ENCODE data around the gene ZNF536. TPM values are rescaled to one million over a fixed set of nuclear protein-coding genes. Genes with fewer than 3 reads are reported as not detected.
"Not testable (repeated sequence)": the region's sequence is repeated elsewhere in the genome, so short reads cannot be mapped to it uniquely, and the experiment has no call there.

ZNF536 gene
- total RNA-seq, 1 donor from 2014 or later, result 28.1 TPM

DNA sequence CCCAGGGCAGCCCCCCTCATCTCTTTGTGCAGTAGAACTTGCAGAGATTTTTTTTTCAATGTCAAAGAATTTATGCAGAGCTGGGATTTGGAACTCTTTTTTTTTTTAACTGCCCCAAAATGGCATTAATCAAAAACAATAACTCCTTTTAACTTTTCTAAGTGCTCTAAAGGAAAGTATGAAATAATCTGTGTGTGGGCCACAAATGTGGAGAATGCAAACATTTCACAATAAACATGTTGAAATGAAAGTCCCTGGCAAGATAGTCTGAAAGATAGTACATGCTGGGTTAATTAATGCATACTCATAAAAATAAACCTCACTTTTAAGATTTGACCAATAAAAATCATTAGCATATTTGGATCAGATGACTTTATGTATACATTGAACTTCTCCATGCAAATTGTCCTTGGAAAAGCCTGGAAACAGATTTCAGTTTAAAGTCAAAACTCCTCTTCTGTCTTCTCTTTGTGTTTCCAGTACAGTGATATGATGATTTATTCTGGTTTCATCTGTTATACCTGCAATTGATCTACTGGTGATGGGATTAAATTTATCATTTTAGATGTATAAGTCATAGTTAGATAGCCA is 30.5 kb upstream of the ZNF536 start:
- no peak for DNase-seq

DNA sequence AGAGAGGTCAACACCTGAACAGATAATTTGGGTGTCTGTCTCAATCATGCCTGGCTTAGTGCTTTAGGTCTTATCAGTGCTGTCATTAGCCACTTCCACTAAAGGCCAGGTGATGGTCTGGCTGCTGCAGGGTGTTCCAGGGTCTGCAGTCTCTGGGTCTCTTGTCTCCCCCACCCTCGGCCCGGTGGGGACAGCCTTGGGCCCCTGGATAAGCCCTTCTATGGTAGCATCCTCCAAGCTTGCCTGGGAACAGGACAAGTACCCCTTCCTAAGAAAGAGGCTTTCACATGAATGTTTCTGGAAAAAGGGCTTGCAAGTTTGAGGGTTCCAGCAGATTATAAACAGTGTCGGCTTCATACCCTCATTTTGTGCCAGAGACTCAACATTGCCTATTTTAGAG is 29.3 kb upstream of the ZNF536 start:
- no peak for DNase-seq

GRCh38 chr19:30344446-30345425 is 27.4 kb upstream of the ZNF536 start:
- no peak for DNase-seq

DNA sequence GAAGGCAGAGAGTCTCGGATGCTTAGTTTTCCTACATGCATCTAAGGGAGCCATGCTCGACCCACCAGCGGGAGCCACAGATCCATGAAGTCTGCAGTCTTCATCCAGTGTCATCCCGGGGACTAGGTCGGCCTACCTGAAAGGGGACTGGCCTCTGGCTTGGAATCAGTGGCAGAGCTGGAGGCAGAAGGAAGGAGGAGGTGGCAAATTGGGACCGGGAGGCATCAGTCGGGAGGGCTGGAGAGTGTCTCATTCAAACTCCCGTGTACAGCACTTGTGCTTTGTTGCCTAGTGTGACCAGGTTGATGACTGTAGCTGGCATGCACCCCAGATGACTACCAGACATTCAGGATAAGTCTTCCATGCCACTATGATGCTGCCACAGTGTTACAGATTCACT is 26.5 kb upstream of the ZNF536 start:
- DNase-seq, result no peak

DNA sequence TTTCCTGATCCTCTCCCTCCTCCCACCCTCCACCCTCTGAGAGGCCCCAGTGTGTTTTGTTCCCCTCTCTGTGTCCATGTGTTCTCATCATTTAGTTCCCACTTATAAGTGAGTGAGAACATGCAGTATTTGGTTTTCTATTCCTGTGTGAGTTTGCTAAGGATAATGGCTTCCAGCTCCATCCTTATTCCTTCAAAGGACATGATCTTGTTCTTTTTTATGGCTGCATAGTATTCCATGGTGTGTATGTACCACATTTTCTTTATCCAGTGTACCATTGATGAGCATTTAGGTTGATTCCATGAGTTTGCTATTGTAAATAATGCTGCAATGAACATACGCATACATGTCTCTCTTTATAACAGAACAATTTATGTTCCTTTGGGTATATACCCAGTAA is 25.7 kb upstream of the ZNF536 start:
- DNase-seq, result not testable (repeated sequence)

DNA sequence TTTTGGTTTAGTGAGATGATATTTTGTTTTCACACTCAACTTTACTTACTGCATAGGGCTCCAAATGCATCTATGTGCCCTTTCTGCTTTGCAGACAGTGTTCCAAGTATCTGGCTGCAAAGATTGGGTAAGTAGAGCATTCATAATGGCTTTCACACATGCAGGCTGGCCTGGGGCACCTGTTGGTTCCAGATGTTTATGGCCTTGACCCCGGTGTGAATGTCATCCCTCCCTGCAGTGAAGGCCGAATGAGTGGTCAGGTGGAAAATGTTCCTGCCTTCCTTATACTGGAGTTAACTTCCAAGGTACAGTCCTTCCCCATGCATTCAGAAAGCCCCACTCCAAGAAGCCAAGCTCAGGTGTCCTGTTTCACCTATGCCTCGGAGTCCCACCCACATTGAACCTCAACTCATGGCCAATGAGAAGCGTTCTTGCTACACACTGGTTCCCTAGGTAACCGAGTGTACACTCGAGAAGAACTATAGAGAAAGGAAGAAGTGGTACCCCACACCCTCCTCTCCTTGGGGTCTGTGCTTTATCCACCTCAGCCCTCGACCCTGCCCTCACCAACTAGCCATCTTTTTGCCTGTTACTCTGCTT is 23.0 kb upstream of the ZNF536 start:
- DNase-seq, result no peak

DNA sequence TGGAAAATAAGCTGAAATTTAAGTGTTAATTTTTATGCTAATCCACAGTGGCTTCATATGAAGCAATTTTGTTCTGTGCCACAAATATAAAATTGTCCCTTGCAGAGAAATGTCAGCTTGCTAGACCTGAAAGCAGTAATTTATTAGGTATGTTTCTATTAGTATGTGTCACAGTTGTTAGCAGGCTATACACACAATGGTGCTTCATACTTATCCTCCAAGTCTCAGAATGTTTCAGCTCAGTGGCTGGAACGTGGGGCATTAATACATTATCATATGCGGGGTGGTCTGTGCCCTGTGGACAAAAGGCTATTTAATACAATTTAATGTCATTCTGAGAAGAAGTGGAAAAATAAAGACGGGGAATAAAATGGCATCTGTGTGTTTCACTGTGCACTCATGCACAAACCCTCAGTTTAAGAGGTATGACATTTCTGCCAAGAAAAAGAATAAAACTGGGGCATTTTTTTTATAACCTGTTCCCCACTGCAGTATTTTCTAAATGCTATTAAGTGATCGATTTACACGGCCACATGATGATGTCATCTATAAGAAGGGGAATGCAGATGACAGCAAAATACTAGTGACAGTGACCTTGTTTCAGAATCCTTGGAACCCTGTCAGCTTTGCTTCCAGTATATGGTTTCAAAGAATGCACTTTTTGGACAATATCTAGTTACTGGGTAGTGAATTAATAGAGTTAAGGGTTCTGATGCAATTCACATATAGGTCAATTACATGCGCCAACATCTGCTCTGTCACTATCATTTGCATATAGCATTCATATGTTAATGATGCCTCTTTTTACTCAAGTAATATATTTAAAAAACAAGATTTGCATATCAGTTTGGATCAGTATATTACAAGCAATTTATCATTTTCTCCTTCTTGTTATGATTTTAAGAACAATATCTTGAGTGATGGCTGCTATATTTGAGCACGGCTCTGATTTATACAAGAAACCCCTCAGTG is 21.2 kb upstream of the ZNF536 start:
- DNase-seq, result no peak

GRCh38 chr19:30351774-30352173 is 20.4 kb upstream of the ZNF536 start:
- DNase-seq, result no peak

GRCh38 chr19:30353394-30353945 is 18.7 kb upstream of the ZNF536 start:
- DNase-seq, result no peak

DNA sequence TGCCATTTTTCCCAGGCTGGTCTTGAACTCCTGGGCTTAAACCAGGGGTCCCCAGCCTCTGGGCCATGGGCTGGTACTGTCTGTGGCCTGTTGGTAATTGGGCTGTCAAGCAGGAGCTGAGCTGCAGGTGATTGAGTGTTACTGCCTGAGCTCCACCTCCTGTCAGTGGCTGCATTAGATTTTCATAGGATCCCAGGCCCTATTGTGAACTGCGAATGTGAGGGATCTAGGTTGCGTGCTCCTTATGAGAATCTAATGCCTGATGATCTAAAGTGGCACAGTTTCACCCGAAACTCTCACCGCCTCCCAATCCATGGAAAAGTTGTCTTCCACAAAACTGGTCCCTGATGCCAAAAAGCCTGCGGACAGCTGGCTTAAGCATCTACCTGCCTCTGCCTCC is 16.6 kb upstream of the ZNF536 start:
- no peak for DNase-seq

GRCh38 chr19:30356951-30357579 is 15.1 kb upstream of the ZNF536 start:
- no peak for DNase-seq

DNA sequence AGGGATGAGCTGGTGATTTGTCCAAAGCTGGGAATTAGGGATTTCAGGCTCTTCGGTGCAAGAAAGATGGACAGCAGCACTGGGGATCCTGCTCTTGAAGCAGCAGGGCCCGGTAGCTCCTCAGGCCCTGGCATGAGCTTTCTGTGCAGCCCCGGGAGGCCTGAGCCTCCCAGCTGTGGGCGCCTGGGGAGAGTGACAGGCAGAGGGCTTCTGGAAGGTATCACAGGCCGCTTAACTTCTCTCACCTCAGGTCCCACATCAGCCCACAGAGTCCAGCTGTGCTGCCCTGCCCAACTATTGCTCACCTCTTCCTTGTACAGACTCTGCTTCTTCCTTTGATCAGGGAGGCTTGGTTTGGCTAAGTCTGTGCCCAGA is 14.6 kb upstream of the ZNF536 start:
- no peak for DNase-seq

- no peak for DNase-seq
Measured at GRCh38 chr19:30358319-30358718, 13.9 kb upstream of the ZNF536 start.

DNA sequence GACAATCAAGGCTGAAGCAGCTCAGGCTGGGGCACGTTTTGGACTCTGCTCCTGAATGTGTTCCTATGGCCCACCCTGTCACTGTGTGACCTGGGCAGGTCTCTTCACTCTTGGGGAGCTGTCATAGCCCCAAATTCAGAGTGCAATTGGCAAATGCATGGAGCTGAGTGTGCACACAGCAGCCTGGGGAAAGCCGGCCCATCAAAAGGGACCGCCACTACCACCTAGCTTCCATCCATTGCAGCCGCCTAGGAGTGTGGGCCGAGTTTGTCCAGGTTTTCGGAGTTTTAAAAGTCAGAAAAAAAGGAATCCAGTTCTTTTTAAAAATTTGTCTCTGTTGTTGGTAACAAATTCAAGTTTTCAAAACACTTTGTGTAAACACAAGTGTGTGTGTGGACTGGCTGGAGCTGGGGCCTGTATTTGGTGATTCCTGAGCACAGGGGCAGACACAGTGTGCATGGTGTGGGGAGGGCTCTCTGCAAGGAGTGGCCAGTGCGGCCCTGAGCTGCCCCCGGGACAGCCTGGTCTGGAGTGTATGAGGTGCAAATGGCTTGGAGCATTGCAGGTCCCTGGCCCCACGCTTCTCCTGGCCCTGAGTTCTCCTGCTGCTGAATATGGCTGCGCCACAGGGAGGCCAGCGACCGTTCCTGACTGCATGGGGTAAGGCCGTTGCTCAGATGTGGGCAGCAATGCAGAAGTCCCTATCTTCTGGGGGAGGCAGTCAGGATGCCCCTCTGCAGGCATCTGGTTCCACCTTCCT is 13.2 kb upstream of the ZNF536 start:
- DNase-seq, result no peak

DNA sequence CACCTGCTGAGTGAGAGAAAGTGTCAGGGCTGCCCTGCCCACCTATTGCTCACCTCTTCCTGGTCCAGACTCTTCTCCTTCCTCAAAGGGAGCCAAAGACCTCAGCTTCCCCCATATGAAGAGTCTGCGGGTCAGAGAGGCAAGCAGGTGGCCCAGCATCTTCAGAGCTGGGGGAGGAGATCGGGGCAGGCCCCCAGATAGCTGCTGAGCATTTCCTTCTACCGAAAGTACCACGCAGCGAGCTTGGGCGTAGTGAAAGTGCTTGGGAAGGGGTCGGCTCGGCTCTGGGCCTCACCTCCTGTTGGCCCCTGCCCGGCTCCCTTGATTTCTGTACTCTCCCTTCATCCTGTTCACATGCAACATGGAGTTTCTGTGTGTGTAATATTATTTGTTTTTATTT is 12.2 kb upstream of the ZNF536 start:
- DNase-seq, result no peak

- no peak for DNase-seq
Measured at GRCh38 chr19:30360376-30361106, 11.6 kb upstream of the ZNF536 start.

GRCh38 chr19:30361107-30361447 is 11.1 kb upstream of the ZNF536 start:
- DNase-seq, result no peak

DNA sequence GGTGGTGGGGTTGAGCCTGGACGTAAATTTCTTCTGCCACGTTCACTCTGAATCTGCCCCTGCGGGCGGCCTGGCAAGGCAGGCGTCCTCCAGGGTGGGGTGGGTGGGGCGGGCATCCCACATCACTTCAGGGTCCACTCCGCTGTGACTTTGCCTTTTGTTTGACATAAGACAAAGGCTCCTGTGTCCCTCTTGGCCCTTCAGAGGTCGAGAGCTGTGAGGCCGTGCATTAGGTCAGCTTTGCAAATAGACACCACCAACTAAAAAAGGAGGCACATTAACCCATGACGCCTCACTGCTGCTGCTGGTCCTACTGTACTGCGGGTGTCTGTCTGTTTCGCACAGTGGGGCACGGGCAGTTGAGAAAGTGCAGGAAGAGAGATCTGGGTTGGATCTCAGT is 10.5 kb upstream of the ZNF536 start:
- no peak for DNase-seq

DNA sequence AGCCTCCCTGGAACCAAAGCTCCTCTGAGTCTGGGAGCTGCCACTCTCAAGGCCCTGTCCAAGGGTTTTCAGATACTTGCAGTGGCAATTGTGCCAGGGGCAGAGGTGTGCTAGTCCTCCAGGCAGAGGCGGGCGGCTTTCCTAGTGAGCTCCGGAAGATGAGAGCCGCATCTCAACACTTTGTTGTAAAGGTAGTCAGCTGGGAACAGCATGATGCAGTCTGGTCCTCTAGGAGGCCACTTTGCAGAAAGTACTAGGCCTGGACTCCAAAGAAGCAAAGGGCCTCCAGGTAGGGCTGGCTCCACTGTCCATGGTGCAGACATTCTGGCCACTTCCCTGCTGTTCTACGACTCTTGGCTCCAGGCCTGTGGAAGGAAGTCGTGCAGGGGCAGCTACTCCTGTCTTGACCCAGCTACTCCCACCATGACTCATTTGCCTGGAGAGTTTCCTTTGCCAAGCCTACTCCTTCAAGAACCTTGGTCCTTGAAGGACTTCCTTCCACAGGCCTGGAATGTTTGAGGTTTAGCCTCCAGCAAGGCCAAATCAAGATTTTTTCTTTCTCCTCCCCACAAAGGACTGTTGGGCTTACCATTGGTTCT is 9.9 kb upstream of the ZNF536 start:
- no peak for DNase-seq

DNA sequence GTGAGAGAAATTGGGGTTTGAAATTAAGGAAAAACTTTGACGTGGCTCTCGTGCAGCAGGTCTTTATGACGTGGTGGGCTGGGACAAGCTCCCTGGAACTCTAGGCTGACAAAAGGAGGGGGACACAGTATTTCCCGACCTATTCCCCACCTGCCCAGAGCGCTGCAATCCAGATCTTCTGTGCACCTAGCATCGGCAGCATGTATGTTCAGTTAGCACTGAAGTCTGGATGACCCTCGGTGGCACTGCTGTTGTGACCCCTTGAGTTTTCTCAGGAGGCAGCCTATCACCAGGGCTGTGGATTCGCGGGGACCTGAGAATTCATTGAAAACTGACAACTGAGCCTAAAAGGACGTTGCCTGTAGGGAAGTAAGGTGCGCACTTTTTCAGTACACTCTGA is 9.1 kb upstream of the ZNF536 start:
- DNase-seq, result no peak

All from occipital lobe (tissue), 2 donors.